ENCODE results near the gene ACTR2. TPM values are rescaled to one million over a fixed set of nuclear protein-coding genes. Genes with fewer than 3 reads are reported as not detected.

The ACTR2 gene
- polyA plus RNA-seq, 1 donor from 2014 or later = 118 TPM

DNA sequence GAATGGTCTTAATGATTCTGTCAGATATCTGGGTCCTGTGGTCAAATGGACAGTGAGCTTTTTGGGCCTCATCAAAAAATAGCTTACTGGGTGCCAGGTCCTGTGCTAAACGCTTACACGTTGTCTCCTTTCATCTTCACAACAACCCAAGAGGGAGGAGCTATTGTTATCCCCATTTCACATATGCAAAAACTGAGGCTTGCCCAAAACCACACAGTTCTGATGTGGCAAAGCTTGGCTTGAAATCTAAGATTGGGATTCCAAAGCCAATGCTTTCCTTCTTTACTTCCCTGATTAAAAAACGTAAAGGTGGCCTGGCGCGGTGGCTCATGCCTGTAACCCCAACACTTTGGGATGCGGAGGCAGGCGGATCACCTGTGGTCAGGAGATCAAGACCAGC lies 69.3 kb downstream of the ACTR2 start:
- no peaks in the 10 kb centered on the region for H3K27me3 ChIP-seq (ENCODE audit: insufficient read depth, low read depth, low read length)
- H3K79me2 ChIP-seq (replicated peaks; ENCODE audit: insufficient read depth, low read length) = no peaks in the 10 kb centered on the region
- H3K9me2 ChIP-seq (ENCODE audit: insufficient read depth, low read length) = no peaks in the 10 kb centered on the region
- H2AFZ ChIP-seq (ENCODE audit: low read depth, low read length) = no peak overlapping the region
- no peaks in the 10 kb centered on the region for H3K9me3 ChIP-seq (ENCODE audit: low read length)
- H3K4me2 ChIP-seq (ENCODE audit: low read length) = no peak overlapping the region
- no peaks in the 10 kb centered on the region for H3F3A ChIP-seq (ENCODE audit: insufficient read depth, low read length, poor library complexity, severe bottlenecking)
- H4K20me1 ChIP-seq (ENCODE audit: insufficient read depth) = no peaks in the 10 kb centered on the region
- H3K9ac ChIP-seq (ENCODE audit: low read length) = no peak overlapping the region
- H3K27ac ChIP-seq (ENCODE audit: low read length) = no peak overlapping the region
- H3K36me3 ChIP-seq (ENCODE audit: insufficient read depth, low read length) = no peaks in the 10 kb centered on the region
- H3K4me3 ChIP-seq (ENCODE audit: low read length) = no peak overlapping the region
- TF ChIP-seq EZH2 (IDR thresholded peaks at IDR 0.05; ENCODE audit: borderline replicate concordance, insufficient read depth, low read length, poor library complexity, severe bottlenecking) = no peak
- TF ChIP-seq TAF1 (IDR thresholded peaks at IDR 0.05; ENCODE audit: low read depth) = no peak
- TF ChIP-seq MXI1 (conservative IDR thresholded peaks at IDR 0.05; ENCODE audit: poor library complexity, severe bottlenecking) = no peak

DNA sequence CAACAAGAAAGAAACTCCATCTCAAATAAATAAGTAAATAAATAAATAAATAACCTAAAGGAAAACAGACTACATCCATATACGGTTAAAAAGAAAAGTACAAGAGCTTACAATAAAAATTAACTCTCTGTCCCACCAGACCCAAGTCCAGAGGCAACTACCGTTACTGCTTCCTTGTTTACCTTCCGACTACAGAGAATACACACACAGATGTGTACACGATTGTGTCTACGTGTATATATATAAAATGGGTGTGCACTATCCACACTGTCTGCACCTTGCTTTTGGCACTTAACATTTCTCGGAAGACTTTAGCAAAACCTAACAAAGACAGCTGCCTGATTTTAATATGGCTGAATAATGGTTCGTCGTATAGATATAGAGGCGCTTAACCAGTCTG lies 69.9 kb downstream of the ACTR2 start:
- no peaks in the 10 kb centered on the region for H3K27me3 ChIP-seq (ENCODE audit: insufficient read depth, low read depth, low read length)
- no peak overlapping the region for H3K27ac ChIP-seq (ENCODE audit: low read length)
- no peaks in the 10 kb centered on the region for H3K9me2 ChIP-seq (ENCODE audit: insufficient read depth, low read length)
- no peaks in the 10 kb centered on the region for H3K36me3 ChIP-seq (ENCODE audit: insufficient read depth, low read length)
- no peaks in the 10 kb centered on the region for H3K9me3 ChIP-seq (ENCODE audit: low read length)
- no peaks in the 10 kb centered on the region for H3F3A ChIP-seq (ENCODE audit: insufficient read depth, low read length, poor library complexity, severe bottlenecking)
- no peak overlapping the region for H3K4me3 ChIP-seq (ENCODE audit: low read length)
- no peak overlapping the region for H3K9ac ChIP-seq (ENCODE audit: low read length)
- no peaks in the 10 kb centered on the region for H4K20me1 ChIP-seq (ENCODE audit: insufficient read depth)
- H3K4me2 ChIP-seq (ENCODE audit: low read length) = no peak overlapping the region
- TF ChIP-seq TAF1 (IDR thresholded peaks at IDR 0.05; ENCODE audit: low read depth) (no peak), EP300 (conservative IDR thresholded peaks at IDR 0.05; ENCODE audit: poor library complexity, severe bottlenecking) (no peak), MXI1 (conservative IDR thresholded peaks at IDR 0.05; ENCODE audit: poor library complexity, severe bottlenecking) (no peak), EZH2 (IDR thresholded peaks at IDR 0.05; ENCODE audit: borderline replicate concordance, insufficient read depth, low read length, poor library complexity, severe bottlenecking) (no peak), SMC3 (conservative IDR thresholded peaks at IDR 0.05; ENCODE audit: poor library complexity) (no peak), POLR2AphosphoS5 (IDR thresholded peaks at IDR 0.05) (no peak), RAD21 (conservative IDR thresholded peaks at IDR 0.05) (no peak)
- TF ChIP-seq, protein P1, sequence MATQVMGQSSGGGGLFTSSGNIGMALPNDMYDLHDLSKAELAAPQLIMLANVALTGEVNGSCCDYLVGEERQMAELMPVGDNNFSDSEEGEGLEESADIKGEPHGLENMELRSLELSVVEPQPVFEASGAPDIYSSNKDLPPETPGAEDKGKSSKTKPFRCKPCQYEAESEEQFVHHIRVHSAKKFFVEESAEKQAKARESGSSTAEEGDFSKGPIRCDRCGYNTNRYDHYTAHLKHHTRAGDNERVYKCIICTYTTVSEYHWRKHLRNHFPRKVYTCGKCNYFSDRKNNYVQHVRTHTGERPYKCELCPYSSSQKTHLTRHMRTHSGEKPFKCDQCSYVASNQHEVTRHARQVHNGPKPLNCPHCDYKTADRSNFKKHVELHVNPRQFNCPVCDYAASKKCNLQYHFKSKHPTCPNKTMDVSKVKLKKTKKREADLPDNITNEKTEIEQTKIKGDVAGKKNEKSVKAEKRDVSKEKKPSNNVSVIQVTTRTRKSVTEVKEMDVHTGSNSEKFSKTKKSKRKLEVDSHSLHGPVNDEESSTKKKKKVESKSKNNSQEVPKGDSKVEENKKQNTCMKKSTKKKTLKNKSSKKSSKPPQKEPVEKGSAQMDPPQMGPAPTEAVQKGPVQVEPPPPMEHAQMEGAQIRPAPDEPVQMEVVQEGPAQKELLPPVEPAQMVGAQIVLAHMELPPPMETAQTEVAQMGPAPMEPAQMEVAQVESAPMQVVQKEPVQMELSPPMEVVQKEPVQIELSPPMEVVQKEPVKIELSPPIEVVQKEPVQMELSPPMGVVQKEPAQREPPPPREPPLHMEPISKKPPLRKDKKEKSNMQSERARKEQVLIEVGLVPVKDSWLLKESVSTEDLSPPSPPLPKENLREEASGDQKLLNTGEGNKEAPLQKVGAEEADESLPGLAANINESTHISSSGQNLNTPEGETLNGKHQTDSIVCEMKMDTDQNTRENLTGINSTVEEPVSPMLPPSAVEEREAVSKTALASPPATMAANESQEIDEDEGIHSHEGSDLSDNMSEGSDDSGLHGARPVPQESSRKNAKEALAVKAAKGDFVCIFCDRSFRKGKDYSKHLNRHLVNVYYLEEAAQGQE (IDR thresholded peaks at IDR 0.05; ENCODE audit: borderline replicate concordance) = no peak
- TF ChIP-seq, protein P2, sequence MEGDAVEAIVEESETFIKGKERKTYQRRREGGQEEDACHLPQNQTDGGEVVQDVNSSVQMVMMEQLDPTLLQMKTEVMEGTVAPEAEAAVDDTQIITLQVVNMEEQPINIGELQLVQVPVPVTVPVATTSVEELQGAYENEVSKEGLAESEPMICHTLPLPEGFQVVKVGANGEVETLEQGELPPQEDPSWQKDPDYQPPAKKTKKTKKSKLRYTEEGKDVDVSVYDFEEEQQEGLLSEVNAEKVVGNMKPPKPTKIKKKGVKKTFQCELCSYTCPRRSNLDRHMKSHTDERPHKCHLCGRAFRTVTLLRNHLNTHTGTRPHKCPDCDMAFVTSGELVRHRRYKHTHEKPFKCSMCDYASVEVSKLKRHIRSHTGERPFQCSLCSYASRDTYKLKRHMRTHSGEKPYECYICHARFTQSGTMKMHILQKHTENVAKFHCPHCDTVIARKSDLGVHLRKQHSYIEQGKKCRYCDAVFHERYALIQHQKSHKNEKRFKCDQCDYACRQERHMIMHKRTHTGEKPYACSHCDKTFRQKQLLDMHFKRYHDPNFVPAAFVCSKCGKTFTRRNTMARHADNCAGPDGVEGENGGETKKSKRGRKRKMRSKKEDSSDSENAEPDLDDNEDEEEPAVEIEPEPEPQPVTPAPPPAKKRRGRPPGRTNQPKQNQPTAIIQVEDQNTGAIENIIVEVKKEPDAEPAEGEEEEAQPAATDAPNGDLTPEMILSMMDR (IDR thresholded peaks at IDR 0.05; ENCODE audit: poor library complexity, severe bottlenecking) = no peak
- no peaks in the 10 kb centered on the region for H3K79me2 ChIP-seq (replicated peaks; ENCODE audit: insufficient read depth, low read length)
- no peak overlapping the region for H2AFZ ChIP-seq (ENCODE audit: low read depth, low read length)
